Activated T-cell treated with anti-CD3 and anti-CD28 coated beads, Interleukin-2, amount 50 U/mL, for 48 hours (primary cell): ENCODE measurements around the gene MYL10.
A peak's percentile ranks its signal among the peaks of the same experiment; 100 is the strongest.

Source experiments
- DNase-seq, 2 experiments: peaks; one replicate each; pipeline ENCODE4 v3.0.0-alpha.2; 2020

The MYL10 gene

DNA sequence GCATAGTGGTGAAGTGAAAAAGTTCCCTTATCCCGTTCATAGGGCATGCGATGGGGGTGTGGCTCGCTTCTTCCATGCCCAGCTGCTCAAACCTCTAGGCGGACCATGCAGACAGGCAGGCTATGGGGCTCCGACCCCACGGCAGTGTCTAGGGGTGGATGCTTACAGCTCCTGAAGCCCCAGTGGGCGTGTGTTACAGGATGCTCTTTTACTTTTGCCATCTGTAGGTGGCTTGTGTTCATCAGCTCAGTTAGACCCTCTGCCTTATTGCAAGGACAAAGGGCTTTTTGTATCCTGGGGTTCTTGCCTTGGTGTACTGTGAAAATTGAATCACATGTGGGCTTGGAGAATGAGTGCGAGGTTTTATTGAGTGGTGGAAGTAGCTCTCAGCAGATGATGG, at the start of gene MYL10:
MYL10 (minus strand) TSS at position 126 of the 400 bp plus-strand sequence. CDS start 178 bp downstream, outside the sequence.
- DNase-seq, result no peak

DNA sequence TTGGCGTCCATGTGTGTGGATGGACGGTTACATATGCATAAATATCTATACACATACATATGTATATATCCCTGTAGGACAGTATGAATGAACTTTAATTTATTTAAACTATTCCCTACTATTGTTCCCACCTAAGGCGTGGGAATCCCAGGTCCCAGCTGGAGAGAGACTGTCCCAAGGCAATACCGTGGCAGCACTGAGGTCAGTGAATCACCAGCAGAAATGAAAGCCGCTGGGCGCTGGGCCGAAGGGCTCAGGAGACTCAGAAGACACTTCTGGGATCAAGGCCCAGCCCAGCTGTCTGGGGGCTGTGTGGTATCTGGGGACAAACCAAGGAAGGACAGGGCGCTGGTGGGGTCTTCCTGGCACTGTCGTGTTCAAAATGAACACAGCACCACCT, 49.6 kb upstream of the MYL10 start:
- DNase-seq, result no peak

DNA sequence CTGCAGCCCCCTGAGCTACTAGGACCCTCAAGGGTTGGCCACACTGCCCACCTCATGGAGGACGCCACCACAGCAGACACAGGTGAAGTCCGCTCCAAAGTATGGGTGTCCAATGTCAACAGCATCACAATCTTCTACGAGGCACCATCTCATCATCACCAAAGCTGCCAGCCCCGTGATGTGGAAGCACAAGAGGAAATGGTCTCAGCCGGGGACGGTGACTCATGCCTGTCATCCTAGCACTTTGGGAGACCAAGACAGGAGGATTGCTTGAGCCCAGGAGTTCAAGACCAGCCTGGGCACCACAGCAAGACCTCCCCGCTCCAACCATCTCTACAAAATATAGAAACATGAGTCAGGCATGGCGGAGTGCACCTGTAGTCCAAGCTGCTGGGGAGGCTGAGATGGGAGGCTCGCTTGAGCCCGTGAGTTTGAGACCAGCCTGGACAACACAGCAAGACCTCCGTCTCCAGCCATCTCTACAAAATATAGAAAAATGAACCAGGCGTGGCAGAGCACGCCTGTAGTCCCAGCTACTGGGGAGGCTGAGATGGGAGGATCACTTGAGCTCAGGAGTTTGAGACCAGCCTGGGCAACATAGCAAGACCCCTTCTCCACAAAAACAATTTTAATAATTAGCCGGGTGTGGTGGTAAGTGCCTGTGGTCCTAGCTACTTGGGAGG, 48.8 kb upstream of the MYL10 start:
- no peak for DNase-seq

DNA sequence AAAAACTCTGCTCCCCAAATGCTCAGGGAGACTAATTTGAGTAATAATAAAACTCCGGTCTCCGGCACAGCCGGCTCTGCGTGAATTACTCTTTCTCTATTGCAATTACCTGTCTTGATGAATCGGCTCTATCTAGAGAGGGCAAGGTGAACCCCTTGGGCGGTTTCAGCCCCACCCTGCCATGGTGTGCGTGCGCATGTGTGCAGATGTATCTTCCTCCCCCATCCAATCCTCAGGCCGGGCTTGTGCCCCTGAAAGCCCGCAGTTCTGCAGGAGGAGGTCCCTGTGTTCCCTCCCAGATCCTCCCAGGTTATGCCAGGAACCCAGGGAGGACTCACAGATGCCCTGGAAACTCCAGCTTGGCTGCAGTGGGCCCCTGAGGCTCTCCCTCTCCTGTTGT, 48.3 kb upstream of the MYL10 start:
- no peak for DNase-seq

DNA sequence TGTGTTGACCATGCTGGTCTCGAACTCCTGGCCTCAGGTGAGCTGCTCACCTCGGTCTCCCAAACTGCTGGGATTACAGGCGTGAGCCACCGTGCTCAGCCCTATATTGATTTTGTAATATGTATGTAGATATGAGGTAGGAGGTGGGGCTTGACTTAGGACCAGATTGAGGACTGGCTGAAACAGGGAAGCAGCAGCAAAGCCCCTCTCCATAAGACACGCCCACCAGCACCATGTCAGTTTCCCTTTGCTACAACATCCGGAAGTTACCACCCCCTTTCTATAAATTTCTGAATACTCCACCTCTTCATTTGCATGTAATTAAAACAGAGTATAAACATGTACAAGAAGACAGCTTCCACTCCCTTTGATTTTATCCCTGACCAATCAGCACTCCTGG, 47.9 kb upstream of the MYL10 start:
- no peak for DNase-seq

DNA sequence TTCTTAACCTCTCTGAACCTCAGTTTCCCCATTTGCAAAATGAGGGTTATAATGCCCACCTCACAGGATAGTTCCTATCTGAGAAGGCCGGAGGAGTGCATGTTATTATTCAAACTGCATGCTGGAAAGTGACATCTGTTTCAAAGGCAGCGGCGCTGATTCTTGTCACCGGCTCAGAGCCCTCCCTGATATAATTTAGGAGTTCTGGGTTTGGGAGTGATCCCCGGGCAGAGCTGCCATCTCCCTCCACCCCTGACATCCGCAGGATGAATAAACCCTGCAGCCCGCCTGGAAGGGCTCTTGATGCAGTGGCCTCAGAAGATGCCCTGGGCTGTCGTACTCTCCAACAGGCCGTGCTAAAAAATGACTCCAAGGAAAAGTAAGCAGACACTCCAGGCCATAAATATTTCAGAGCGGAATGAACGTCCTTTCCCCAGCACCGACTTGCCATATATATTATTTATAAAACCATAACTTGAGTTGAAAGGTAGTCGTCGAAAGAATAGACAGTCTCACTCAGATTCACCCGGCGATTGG, 47.0 kb upstream of the MYL10 start:
- no peak for DNase-seq

DNA sequence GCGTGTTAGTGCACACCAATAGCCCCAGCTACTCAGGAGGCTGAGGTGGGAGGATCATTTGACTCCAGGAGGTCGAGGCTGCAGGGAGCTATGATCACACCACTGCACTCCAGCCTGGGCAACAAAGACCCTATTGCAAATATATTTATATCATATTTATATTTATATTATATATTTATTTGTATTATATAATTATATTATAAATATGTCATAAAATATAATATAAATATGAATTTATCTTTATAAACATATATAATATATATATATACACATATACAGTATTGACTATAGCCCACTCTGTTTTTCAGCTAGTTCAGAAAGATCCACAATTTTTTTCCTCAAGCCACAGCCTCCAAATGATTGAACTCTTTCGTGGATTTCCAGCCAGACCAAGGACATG, 45.3 kb upstream of the MYL10 start:
- DNase-seq, result no peak

DNA sequence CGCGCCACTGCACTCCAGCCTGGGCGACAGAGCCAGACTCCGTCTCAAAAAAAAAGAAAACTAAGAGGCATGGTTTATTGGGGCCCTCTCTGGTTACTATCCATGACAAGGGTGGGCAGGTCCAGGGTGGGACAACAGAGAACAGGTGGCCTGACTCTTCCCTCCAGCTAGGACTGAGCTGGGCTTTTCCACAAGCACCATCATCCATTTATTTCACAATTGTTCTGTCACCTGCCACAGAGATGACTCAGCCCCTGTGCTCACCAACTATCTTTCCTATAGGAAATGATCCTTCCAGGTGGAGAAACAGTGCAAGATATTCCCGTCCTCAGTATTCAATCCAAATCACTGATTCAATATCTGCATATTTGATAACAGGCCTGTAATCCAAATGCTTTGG, 44.9 kb upstream of the MYL10 start:
- DNase-seq, result no peak

DNA sequence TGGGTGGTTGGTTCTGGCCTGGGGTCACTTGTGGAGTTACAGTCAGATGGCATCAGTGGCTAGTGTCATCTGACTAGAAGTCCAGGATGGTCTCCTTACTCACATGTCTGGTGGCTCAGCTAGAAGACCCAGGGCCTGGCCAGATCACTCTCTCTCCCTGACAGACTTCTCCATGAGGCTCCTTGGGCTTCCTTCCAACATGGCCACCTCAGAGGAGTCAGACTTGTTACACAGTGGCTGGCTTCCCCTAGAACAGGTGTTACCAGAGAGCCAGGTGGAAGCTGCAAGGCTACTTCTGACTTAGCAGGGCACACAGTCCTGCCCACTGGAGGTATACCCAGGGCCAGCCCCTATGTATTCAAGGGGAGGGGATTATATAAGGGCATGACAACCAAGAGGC, 44.2 kb upstream of the MYL10 start:
- DNase-seq, result no peak

DNA sequence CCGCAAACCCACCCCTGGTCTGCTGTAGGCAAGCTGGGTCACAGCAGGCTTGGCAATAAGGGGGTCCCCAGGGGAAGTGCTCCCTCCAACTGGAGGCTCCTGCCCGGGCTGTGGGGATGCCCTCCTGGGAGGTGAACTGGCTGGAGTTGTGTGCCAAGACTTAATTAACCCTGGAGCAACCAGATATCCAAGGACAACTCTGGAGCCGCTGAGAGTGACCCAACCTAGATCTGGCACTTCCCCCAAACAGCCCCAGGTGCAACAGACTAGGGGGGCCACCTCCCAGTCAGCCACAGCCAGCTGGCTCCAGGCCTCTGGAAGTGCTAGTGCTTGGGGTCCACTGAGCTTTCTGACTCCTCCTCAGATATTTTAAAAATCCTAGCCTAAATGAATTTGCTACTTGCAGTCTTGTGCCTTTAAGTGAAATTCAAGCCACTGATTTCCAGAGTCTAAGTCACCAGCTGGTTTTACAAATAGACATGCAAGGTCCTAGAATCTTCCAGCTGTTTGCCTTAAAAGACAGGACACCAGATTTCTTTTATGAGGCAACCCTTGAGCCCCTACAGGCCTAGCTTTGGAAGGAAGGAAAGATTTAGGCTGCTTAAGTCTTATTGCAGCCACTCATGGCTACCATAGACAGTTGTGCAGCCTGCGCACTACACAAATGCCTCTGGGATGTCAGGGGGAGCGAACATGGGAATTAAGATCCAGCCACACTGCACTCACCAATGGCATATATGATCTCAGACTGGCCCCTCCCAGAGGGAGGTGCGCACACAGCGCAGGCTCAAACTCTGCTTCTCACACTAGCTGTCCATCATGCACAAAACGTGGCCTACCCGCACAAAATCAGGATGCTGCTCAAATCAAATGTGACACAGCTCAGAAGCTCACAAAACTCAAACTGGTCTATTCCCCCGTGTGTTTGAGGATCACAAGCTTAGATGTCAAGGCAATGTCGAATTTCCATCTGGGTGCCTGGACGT, 42.6 kb upstream of the MYL10 start:
- no peak for DNase-seq

DNA sequence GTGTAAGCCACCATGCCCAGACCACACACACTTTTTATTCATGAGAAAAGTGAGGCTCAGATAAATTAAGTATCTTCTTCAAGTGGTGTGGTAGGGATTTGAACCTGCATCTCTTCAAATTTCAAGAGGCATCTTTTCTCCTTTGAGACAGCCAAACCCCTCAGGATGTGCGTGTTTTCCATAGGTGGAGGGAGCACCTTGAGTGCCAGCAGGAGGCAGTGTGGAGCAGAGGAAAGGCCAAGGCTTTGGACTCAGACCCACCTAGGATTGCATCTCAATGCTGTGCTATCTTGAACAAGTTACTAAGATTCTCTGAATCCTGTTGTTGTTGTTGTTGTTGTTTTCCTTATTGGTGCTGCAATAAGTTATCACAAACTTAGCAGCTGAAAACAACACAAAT, 40.2 kb upstream of the MYL10 start:
- peak in 1 of 2 experiments; percentile 24 for DNase-seq

DNA sequence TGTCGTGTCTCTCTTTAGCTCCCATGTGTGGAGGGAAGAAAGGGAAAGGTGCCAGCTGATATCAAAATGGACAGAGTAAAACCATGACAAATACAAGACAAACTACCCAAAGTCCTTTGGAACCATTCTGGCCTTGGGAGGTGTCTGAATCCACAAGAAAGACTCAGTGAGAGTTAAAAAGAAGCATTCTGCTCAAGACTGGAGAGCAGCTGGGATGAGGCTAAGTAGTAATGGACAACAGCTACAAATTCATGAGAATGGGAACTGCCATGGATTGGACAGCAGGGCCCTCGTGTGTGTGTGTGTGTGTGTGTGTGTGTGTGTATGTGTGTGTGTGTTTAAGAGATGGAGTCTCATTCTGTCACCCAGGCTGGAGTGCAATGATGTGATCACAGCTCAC, 39.6 kb upstream of the MYL10 start:
- no peak for DNase-seq

DNA sequence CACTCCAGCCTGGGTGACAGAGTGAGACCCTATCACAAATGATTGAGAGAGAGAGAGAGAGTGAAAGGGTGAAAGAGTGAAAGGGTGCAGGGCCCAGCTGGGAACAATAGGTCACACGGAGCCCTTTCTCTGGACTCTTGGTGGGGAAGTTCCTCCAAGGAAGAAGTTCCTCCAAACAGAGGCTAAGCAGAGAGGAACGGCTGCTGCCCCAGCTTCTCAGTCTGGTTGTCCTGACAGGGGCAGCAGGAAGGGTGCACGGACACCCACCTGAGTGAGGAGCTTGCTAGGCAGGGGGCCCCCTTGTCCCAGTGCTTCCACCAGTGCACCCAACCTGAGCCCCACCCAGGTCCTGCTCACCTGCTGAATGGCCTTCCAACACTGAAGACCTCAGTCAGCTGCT, 38.8 kb upstream of the MYL10 start:
- no peak for DNase-seq

DNA sequence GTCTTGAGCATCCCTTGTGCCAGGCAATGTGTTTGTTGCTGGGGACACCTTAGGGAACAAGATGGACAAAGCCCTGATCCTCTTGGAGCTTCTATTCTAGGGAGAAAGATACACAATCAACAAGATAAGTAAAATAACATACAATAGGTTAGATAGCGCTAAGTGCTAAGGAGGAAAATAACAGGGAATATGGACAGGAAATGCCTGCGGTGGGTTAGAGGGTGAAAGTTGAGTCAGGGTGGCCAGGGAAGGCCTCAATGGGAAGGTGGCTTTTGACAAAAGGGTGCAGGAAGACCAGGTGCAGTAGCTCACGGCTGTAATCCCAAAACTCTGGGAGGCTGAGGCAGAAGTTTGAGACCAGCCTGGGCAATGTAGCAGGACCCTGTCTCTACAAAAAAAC, 38.3 kb upstream of the MYL10 start:
- no peak for DNase-seq

DNA sequence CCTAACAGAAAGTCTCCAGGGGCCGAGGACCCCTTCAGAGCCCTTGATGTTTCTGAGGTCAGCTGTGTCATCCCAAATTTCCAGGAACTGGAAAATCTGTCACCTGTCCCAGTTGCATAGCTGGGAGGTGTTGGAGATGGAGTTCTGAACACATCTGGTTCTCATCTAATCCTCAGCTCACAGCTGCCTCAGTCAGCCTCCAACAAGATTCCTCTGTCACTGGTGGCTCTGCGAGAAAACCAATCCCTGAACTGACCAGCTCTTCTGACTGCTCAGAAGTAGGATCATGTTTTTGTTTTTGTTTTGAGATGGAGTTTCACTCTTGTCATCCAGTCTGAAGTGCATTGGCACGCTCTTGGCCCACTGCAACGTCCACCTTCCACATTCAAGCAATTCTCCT, 37.6 kb upstream of the MYL10 start:
- DNase-seq, result no peak

DNA sequence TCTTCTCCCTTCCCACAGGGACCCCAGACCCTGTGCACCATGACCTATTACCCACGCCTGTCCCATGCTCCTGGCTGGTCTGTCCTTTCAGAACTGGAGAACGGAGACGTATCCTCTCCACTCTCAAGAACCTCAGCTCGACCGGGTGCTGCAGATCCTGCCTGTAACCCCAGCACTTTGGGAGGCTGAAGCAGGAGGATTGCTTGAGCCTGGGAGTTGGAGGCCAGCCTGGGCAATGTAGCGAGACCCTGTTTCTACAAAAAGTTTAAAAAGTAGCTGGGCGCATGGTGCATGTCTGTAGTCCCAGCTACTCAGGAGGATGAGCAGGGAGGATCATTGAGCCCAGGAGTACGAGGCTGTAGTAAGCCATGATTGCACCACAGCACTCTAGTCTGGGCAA, 37.2 kb upstream of the MYL10 start:
- DNase-seq, result no peak

DNA sequence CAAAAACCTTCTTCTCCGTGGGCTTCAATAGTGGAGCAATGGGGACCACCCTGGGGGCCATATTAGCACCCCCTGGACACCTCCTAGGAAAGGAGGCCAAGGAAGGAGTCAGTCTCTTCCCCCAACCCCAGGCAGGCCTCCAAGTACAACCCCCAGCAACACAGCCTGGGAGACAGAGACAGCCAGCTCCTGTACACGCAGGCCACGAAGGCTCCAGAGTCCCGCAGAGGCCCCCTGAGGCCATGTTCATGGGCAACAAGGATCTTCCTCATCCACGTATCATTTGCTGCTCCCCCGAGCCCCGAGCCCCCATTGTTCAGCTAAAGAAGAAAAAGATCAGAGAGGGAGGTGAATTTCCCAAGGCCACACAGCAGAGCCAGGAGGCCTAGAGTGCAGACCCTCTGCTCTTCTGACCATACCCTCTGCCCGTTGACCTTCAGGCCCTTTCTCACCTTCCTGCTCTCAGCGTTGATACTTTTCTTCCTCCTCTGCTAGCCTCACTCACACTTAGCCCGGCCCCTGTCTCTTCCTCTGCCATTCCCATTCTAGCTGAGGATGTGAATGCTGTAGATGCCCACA, 35.9 kb upstream of the MYL10 start:
- DNase-seq, result no peak

DNA sequence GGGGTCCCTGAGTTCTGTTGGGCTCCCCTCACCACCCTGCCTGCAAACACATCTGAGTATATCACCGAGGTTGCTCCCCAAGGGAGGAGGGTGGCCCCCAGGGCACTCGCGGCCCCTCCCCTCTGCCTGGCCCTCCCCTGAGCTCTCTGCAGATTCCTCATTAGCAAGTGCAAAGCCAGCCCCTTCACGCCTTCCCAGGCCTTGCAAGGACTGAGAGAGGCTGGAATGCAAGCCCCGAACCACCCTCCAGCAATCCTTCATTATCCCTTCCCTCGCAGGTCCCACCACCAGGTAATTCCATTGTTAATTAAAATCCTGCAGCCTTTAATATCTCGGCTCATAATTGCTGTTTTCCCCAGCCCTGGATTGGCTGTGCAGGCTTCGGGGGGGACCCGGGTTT, 35.3 kb upstream of the MYL10 start:
- DNase-seq, result no peak

DNA sequence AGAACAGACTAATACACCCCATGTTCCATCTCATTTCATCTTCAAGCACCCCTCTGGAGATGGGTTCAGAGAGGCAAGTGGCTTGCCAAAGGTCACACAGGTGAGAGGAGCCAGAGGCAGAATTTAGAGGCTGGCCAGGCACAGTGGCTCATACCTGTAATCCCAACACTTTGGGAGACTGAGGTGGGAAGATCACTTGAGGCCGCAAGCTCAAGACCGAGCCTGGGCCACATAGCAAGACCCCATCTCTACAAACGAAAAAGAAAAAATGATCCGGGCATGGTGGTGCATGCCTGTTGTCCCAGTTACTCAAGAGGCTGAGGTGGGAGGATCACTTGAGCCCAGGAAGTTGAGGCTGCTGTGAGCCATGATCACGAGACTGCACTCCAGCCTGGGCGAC, 34.7 kb upstream of the MYL10 start:
- DNase-seq, result no peak

DNA sequence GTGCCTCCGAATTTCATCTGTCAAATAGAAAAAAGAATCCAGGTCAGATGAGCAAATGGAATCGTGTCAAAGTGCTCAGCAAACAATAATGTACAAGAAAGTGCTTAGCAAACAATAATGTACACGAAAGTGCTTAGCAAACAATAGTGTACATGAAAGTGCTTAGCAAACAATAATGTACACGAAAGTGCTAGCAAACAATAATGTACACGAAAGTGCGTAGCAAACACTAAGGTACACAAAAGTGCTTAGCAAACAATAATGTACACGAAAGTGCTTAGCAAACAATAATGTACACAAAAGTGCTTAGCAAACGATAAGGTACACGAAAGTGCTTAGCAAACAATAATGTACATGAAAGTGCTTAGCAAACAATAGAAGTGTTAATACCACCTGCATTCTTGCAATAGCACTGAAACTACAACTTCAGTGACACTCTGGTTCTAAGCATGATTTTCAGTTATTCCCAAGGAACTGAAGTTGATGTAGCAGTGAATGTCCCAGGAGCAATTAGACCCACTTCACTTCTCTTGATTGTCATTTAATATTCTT, 33.4 kb upstream of the MYL10 start:
- DNase-seq, result no peak

DNA sequence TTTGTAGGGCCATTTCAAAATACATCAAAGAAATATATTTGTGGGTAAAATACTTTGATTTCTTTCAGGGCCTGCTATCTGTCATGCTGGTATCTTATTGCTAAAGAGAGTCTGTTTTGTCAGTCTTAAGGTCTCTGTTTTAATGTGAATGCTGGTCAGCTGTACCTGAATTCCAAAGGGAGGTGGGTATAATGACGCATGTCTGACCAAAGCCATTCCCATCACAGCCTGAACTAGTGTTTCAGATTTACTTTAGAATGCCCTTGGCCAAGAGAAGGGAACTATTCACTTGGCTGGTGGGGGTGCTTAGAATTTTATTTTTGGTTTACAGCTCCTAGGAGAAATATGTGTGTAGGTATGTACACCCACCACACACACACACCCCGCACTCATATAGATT, 30.6 kb upstream of the MYL10 start:
- DNase-seq, result no peak

DNA sequence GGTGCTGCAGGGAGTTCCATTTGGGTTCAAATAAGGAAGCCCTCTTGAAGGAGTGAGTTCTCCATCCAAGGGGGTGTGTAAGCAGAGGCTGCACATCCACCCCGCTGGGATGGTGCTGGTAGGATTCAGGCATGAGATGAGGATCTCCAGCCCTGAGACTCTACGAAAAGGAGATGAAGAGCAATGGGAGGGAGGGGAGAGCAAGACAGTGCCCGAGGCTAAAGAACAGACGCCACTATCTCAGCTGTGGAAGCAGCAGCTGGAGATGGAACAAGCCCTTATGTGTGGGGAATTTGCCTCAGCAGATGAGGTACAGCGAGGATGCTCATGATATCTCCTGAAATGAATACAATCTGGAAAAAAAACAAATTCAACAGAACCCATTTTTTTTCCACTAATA, 28.1 kb upstream of the MYL10 start:
- no peak for DNase-seq

DNA sequence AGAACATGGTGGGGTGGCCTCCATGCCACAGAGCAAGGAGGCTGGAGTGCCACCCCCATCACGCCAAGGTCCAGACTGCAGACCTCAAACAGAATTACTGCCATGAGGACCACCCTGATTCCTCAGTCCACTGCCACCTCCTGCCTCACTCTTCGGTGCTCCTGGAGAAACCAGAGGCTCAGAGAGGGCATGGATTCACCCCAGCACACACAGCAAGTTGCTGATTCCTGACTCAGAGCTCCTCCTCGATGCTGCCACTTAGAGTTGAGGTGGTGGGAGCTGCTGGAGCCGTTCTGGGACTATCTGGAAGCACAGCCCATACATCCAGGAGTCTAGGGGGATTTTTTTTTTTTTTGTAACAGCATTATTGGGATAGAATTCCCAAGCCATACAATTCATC, 22.0 kb upstream of the MYL10 start:
- no peak for DNase-seq
